Measurements from ENCODE around the gene MCM8.
A peak's percentile ranks its signal among the peaks of the same experiment; 100 is the strongest.

The MCM8 gene

GRCh38 chr20:5950271-5951031 lies at the start of gene MCM8, which contains the start of gene TRMT6:
Gene MCM8 (plus strand): TSS chr20:5950652. CDS start chr20:5952016, 1,364 bp downstream.
Gene TRMT6 (minus strand): TSS chr20:5950533. CDS start chr20:5950405, 128 bp downstream.
- peak; percentile 79 for DNase-seq (ENCODE audit: low read depth)

- DNase-seq (ENCODE audit: low read depth), result no peak
Measured at GRCh38 chr20:5900908-5901307, 49.5 kb upstream of the MCM8 start.

DNA sequence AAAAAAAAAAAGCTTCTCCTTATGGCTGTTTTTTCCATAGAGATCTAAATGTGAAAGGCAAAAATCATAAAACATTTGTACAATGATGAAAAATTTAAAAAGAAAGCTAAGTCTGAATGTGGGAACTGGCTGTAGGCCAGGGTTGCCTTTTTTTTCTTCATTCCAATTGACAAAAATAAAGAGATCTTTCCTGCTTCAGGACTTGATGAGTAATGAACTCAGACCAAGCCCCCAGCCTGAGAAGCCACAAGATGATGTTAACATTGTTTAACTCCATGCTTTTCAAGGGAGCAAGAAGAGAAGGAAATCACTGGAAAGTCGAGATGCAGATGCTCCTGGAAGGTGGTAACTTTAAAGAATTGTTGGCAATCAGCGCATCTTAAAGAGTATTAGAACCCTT lies 41.5 kb upstream of the MCM8 start:
- DNase-seq (ENCODE audit: low read depth), result no peak

DNA sequence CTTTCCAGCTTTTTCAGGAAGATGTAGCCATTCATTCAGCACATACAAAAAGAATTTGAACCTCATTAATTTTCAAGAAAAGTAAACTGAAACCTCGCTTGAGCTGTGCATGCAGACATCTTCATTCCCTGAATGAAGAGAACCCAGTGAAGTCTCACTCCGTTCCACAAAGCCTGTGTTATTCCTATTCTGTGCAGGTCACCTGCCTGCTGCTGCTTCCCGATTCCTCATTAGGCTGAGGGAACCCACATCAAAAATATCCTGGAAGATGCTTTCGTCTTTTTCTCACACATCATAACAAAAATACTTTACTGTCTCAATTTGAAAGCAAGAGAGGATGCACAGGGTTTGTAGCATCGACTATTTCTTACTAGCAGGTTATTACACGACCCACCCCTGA lies 40.3 kb upstream of the MCM8 start:
- no peak for DNase-seq (ENCODE audit: low read depth)

DNA sequence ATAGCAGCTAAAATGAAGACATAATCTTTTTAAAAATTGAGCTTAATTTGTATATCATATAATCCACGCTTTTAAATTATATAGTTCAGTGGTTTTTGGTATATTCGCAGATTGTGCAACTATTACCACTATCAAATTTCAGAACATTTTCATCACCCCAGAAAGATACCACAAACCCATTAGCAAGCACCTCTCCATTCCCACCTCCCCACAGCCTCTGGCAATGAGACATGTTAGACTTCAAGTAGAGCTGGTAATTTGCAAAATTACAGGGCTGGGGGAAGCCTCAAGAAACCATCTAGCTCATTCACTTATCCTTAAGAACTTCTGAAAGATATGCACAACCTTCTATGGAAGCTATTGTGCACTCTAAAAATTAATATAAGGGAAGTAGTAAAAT lies 37.3 kb upstream of the MCM8 start:
- no peak for DNase-seq (ENCODE audit: low read depth)

DNA sequence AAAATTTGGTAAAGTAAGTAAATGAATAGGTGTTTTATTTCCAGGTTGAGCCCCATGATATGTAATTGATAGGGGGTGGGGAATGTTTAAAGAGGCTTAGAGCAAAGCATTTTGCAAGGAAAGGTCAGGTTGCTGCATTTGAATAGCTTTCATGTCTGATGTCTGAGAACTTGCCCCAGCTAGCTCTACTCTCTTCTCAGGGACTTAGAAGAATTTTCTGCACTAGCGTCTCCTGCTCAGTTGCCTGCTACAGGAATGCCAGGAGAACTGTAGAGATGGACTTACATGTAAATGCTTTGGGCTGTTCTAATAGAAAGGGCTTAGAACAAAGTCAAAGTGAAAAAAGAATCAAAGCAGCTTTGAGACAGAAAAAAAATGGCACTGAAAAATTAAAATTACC lies 35.6 kb upstream of the MCM8 start:
- DNase-seq (ENCODE audit: low read depth), result no peak

DNA sequence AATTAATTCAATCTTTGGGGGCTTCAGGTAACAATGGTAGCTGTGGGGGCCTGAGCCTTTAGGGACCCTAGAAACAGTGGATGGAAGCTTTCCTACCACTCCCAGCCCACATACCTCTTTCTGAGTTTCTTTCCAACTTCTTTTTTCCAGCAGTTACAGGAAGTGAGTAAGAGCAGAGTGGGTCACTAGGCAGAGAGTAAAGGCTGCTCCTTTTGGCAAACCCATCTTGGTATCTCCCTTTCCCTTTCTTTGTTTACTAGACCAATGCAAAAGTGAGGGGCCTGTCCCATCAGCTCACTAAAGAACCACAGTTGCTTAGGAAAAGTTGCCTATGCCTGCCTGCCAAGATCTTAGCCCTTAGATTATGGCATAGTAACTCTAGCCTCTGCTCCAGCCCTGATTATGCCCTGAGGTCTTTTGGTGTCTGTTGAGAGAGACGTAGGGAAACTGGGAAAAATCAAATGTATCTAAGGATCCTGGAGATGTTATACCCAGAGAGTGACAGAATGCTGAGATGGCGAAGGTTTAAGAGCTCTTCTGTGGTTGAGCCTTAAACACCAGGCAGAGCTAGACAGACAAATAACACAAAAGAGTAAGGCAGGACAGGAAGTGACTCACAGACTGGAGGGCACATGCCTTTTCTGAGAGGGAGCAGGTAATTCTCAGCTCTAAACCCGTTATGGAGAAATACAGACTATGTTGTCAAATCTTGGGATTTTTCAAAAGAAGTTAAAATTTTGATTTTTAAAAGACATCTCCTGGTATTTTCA lies 31.4 kb upstream of the MCM8 start:
- no peak for DNase-seq (ENCODE audit: low read depth)

- no peak for DNase-seq (ENCODE audit: low read depth)
Measured at GRCh38 chr20:5919626-5920544, 30.6 kb upstream of the MCM8 start.

- no peak for DNase-seq (ENCODE audit: low read depth)
Measured at GRCh38 chr20:5920581-5920980, 29.9 kb upstream of the MCM8 start.

DNA sequence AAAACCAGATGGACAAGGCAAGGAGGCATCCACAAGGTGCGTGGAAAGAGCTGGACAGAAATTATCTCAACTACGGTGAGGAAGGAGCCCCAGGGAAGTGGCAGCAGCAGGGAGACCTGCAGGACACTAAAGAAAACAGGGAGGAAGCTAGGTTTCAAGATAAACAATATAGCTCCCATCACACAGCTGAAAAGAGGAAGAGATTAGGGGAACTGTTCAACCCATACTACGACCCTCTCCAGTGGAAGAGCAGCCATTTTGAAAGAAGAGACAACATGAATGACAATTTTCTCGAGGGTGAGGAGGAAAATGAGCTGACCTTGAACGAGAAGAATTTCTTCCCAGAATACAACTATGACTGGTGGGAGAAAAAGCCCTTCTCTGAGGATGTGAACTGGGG lies 27.0 kb upstream of the MCM8 start:
- DNase-seq (ENCODE audit: low read depth), result no peak

DNA sequence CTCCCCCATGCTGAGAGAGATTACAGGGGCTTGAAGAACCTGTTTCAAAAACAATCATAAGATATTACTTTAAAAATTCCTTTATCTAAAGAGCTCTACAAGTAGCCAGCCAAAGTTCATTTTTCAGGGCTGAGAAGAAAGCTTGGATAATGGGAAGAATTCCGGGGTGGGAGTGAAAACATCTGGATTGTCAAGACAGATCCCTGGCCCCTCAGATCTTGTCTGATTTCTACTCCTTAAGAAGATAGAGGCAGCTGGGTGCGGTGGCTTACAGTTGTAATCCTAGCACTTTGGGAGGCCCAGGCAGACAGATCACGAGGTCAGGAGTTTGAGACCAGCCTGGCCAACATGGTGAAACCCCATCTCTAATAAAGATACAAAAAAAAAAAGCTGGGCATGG lies 24.9 kb upstream of the MCM8 start:
- DNase-seq (ENCODE audit: low read depth), result no peak

- no peak for DNase-seq (ENCODE audit: low read depth)
Measured at GRCh38 chr20:5927749-5928462, 22.5 kb upstream of the MCM8 start.

- DNase-seq (ENCODE audit: low read depth), result no peak
Measured at GRCh38 chr20:5928836-5929715, 21.4 kb upstream of the MCM8 start.

- no peak for DNase-seq (ENCODE audit: low read depth)
Measured at GRCh38 chr20:5931411-5931810, 19.0 kb upstream of the MCM8 start.

DNA sequence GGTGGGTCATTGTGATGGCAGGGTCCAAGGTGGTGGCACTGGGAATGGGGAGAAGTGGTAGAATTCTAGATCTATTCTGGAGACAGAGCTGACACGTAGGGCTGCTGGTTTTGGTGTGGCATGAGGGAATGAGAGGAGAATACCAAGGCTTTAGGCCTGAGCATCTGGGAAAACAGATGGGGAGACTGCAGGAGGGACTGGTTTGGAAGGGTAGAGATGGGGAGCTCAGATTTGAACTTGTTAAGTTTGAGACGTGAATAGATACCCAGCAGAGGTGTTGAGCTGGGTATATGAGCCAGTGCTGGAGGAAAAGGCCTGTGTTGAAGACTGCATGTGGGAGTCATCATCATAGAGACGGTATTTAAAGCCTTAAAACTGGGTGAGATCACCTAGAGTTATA lies 17.7 kb upstream of the MCM8 start:
- no peak for DNase-seq (ENCODE audit: low read depth)

GRCh38 chr20:5933802-5934436 lies 16.5 kb upstream of the MCM8 start:
- DNase-seq (ENCODE audit: low read depth), result no peak

- DNase-seq (ENCODE audit: low read depth), result no peak
Measured at GRCh38 chr20:5935384-5935783, 15.1 kb upstream of the MCM8 start.

DNA sequence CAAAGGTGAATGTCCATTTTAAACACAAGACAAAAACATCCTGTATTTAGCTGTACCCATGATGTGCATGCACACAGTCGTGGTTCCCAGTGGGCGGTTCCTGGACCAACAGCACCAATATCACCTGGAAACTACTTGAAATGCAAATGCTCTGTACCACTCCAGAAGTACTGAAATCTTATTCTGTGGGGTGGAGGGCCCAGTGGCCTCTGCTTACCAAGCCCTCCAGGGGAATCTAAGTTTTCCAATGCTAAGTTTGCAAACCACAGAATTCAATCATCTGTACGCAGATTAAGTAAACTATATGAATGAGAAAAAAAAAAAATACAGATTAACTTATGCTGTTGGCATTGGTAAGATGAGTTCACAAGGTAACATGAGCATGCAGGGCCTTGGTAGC lies 14.2 kb upstream of the MCM8 start:
- DNase-seq (ENCODE audit: low read depth), result no peak

- DNase-seq (ENCODE audit: low read depth), result no peak
Measured at GRCh38 chr20:5938456-5939029, 11.9 kb upstream of the MCM8 start.

DNA sequence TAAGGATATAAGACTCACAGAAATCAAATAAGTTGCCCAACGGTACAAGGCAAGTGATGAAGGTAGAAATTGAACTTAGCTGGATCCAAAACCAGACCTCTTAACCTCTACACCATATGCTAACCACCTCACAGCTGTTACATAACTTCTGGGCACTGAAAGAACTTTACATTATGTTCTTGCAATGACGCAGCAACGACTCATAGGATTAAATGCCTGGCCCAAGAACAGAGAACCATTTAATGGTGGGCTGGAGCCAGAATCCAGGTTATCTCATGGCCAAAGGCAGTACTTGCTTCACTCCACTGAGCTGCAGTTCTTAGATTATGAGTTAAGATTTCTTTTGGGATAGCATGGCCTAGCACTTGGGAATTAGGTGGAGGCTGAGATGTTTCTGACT lies 4.5 kb upstream of the MCM8 start:
- peak; percentile 17 for DNase-seq (ENCODE audit: low read depth)
